HG02981 (cell line): ENCODE data around the gene TFR2.

ENCODE experiments used
- ATAC-seq: cut with Tn5 transposase; IDR thresholded peaks from one replicate; pipeline ENCODE4 v1.9.1; 2021; ENCODE audit warnings: mild to moderate bottlenecking, moderate library complexity; ENCODE audit not compliant: unreplicated experiment

The TFR2 gene

GRCh38 chr7:100574362-100575205 is 66.8 kb downstream of the TFR2 start:
- no peak for ATAC-seq

DNA sequence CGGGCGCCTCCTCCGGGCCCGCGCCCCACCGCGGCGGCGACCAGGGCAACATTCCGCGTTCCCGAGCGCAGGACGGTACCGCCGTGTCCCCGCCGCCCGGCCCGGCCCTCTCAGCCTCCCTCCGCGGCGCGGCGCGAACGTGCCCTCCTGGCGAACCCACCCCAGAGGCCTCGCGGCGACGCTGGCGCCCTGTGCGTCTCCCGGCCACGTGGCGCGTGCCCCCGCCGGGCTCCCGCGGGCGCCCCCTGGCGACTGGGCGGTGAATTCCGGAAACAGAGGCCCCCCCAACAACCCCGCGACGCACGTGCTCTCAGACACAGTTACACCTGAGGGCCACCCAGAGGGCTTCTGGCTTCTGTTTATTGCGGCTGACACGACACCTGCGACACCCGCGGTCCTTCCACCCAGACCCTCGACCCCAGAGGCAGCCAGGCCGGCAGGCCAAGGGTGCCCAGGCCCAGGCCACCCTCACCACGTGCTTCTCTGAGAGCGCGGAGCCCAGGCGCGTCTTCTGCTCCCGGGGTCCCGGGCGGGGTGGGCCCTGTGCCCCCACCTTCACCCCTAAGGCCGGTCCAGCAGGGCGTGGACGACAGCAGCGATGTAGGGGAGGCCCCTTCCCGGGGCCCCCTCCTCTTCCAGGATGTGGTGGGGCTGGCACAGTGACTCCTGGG is 67.5 kb downstream of the TFR2 start, which contains the start of gene SAP25:
SAP25 (minus strand) TSS at position 210 of the 671 bp plus-strand sequence; CDS start at position 52, 158 bp downstream.
- no peak for ATAC-seq

GRCh38 chr7:100572949-100573675 is 68.2 kb downstream of the TFR2 start:
- ATAC-seq = no peak

GRCh38 chr7:100572281-100572948 is 68.9 kb downstream of the TFR2 start:
- no peak for ATAC-seq

DNA sequence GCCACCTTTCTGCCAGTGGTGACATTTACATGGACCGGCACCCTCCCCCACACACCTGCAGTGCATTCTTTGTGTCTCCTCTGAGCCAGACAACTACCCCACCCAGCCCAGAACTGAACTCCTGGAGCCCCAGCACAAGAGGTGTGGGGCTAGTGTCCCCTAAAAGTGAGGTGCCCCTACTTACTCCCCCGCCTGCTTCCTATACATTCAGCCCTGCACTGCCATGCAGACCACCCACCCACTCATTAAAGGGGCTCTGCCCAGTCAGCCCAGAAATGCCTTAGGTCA is 69.6 kb downstream of the TFR2 start:
- no peak for ATAC-seq

- no peak for ATAC-seq
These were observed 70.2 kb downstream of the TFR2 start for GRCh38 chr7:100570954-100571828.
